HG03045 (cell line): ENCODE data around the gene SARS1.

ENCODE experiments used
- ATAC-seq: cut with Tn5 transposase; IDR thresholded peaks from one replicate; pipeline ENCODE4 v1.9.1; 2021; ENCODE audit warnings: mild to moderate bottlenecking, moderate library complexity; ENCODE audit not compliant: unreplicated experiment

The SARS1 gene

DNA sequence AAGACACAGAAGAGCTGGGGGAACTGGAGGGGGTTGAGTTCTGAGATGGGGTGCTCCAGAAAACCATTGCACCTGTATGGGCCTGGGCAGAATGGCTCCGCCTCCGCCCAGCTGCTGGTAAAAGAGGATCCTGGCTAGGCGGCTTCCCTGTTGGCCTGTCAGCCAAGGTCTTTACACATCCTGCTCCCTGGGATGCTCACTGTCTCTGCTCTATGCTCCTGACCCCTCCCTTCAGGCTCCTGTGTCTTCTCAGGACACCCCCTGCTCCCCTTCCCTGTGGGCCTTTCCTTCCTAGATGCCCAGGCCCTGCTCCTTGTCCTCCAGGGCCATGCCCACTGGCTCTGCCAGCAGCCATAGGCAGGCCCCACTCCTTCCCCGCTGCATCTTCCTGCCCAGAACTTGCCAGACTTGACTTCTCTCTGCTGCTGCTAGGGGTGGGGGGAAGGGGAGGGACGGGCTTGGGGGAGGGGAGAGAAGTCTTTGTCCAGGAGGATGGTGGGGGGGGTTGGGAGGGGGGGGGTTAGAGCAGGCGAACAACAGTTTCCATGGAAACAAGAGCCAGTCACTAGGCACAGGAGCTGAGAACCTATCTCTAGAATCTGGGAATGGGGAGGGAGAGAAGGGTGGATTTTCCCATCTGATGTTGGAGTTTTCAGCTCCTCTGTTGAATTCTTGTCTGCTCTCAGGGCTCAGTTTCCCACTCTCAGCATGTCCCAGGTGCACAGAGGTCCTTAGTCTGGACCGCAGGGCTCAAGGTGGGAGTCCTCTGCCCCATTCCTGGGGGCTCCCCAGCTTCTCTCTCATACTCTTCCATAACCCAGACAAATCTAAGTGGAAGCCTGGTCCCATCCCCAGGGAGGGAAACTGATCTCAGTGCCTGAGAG is 46.2 kb downstream of the SARS1 start:
- ATAC-seq = no peak

DNA sequence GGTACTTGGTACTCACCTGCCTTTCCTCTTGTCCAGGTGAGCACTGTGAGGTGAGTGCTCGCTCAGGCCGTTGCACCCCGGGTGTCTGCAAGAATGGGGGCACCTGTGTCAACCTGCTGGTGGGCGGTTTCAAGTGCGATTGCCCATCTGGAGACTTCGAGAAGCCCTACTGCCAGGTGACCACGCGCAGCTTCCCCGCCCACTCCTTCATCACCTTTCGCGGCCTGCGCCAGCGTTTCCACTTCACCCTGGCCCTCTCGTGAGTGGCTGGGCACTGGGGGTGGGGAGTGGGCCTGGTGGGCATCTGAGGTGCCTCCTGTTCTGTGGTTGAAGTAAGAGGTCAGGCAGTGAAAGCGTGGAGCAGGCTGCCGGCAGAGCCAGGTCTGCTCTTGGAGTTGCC is 47.3 kb downstream of the SARS1 start:
- ATAC-seq = no peak

DNA sequence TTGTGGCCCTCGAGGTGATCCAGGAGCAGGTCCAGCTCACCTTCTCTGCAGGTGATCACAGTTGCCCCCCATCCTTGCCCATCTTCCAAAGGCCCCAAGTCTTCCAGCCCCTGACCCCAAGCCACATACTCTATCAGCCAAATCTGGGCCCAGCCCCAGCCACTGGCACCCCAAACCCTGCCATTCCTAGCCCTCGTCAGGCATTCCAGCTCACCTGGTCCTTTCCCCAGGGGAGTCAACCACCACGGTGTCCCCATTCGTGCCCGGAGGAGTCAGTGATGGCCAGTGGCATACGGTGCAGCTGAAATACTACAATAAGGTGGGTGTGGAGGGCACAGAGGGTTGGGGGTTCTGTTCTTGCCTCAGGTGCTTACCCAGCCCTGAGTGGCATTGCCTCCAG is 47.9 kb downstream of the SARS1 start:
- no peak for ATAC-seq

DNA sequence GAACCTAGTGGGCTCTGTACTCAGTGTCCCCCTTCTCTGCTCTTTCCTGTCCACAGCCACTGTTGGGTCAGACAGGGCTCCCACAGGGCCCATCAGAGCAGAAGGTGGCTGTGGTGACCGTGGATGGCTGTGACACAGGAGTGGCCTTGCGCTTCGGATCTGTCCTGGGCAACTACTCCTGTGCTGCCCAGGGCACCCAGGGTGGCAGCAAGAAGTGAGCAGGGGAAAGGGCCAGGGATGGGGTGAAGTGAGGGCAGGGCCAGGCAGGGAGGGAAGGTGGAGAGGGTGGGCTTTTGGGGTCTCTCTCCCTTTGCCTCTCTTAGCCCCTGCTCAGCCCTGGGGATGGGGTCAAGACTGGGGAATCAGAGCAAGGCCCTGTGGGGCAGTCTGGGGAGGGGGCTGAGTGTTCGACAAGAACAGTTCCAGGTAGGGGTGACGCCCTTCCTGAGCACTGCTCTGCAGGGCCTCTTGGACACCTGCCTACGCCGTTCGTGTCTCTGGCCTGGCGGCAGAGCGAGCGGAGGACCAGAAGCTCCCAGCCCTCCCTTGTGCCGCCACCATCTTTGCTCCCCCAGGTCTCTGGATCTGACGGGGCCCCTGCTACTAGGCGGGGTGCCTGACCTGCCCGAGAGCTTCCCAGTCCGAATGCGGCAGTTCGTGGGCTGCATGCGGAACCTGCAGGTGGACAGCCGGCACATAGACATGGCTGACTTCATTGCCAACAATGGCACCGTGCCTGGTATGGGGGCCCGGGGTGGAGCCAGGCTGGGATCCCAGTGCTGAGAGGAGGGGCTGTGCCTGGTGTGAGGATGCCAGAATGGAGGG is 48.7 kb downstream of the SARS1 start:
- no peak for ATAC-seq

DNA sequence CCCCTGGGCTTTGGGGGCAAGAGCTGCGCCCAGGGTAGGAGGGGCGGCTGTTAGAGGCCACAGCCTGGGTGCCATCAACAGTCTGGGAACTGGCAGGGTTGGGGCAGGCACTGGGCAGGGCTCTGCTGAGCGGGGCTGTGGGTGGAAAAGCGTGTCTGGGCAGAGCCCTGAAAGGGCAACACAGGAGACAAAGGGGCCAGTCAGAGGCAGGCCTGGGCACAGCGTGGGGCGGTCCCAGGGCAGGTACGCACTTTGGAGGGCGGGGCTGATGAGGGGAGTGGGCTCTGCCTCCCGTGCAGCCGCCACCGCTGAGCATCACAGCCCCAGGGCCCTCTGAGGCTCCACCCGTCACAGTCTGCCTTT is 49.5 kb downstream of the SARS1 start:
- no peak for ATAC-seq

DNA sequence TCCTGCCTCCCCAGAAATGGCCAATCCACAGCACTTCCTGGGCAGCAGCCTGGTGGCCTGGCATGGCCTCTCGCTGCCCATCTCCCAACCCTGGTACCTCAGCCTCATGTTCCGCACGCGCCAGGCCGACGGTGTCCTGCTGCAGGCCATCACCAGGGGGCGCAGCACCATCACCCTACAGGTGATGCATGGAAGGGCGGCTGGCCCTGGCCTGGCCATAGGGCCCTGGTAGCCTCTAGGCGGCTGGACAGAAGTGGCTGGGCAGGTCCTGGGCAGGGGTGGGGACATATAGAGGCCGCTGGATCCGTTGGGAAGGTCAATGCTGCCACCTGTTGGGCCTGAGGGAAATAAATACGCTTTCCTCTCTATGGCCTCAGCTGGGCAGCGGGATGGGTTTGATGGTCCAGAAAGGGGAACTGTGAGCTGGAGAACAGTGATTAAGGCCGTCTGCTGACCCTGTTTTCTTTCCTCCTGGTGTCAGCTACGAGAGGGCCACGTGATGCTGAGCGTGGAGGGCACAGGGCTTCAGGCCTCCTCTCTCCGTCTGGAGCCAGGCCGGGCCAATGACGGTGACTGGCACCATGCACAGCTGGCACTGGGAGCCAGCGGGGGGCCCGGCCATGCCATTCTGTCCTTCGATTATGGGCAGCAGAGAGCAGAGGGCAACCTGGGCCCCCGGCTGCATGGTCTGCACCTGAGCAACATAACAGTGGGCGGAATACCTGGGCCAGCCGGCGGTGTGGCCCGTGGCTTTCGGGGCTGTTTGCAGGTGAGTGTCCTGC is 50.1 kb downstream of the SARS1 start:
- peak; percentile 63 for ATAC-seq

DNA sequence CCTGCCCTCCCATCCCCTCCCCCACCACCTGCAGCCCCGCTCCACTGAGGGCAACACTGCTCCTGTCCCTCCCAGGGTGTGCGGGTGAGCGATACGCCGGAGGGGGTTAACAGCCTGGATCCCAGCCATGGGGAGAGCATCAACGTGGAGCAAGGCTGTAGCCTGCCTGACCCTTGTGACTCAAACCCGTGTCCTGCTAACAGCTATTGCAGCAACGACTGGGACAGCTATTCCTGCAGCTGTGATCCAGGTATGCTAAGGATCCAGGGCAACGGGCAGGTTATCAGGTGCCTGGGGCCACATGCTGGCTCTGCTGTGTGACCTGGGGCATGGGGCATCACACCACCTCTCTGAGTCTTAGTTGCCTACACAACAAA is 50.6 kb downstream of the SARS1 start:
- ATAC-seq = no peak

DNA sequence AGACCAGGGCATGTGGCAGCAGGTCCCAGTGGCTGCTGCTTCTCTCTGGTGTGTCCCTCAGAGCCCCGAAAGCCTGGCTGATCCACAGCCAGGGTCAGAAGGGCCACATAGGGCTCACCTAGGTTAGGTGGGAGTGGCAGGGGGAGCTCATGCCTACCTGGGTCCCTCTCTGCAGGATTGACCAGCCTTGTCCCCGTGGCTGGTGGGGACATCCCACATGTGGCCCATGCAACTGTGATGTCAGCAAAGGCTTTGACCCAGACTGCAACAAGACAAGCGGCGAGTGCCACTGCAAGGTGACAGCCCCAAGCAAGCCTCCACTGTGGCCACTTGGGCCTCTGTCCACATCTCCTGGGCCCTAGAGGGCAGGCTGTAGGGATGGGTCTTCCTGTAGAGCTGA is 51.3 kb downstream of the SARS1 start:
- no peak for ATAC-seq

DNA sequence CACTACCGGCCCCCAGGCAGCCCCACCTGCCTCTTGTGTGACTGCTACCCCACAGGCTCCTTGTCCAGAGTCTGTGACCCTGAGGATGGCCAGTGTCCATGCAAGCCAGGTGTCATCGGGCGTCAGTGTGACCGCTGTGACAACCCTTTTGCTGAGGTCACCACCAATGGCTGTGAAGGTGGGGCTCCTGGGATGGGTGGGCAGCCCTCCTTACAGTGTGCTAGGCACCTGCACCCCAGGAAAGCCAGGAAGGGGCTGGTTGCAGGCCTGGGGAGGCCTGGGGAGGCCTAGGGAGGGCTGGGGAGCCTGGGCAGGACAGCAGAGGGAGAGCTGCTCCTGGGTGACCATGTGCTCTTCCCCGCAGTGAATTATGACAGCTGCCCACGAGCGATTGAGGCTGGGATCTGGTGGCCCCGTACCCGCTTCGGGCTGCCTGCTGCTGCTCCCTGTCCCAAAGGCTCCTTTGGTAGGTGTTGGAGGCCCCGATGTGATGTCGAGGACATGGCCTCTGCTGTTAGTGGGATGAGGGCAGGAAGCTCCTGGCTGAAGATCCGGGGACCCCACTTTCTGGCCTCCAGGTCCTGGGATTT is 52.1 kb downstream of the SARS1 start:
- ATAC-seq = no peak

DNA sequence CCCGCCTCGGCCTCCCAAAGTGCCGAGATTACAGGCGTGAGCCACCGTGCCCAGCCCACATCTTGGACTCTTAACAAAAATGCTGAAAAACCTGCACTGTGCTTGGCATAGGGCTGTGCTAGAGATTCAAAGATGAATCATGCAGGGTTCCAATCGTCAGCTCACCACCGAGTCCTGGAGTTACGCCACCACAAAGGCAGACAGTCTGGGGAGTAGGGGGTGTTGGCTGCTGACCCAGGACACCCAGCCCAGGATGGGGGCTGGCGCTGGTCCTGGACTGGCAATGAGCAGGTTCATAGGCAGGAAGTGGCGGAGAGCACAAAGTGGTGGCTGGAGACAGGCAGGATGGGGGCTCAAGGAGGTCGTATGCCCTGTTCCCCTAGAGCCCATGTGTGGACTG is 53.2 kb downstream of the SARS1 start:
- no peak for ATAC-seq

DNA sequence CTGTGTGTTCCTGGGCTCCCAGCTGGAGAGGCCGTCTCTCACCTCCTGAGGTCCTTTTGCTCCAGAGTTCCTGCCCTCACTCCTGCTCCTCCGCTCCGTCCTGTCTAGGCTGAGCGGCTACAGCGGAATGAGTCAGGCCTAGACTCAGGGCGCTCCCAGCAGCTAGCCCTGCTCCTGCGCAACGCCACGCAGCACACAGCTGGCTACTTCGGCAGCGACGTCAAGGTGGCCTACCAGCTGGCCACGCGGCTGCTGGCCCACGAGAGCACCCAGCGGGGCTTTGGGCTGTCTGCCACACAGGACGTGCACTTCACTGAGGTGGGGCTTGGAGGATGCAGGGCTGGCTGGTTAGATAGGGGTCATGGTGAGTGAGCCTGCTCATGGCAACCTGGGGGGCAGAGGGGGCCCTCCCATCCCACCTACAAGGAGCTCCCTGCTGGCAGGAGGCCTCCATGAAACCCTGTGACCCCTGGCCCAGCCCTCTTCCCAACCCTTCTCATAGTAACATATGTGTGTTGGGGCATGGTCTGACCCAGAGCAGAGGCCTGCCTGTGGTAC is 54.1 kb downstream of the SARS1 start:
- no peak for ATAC-seq

DNA sequence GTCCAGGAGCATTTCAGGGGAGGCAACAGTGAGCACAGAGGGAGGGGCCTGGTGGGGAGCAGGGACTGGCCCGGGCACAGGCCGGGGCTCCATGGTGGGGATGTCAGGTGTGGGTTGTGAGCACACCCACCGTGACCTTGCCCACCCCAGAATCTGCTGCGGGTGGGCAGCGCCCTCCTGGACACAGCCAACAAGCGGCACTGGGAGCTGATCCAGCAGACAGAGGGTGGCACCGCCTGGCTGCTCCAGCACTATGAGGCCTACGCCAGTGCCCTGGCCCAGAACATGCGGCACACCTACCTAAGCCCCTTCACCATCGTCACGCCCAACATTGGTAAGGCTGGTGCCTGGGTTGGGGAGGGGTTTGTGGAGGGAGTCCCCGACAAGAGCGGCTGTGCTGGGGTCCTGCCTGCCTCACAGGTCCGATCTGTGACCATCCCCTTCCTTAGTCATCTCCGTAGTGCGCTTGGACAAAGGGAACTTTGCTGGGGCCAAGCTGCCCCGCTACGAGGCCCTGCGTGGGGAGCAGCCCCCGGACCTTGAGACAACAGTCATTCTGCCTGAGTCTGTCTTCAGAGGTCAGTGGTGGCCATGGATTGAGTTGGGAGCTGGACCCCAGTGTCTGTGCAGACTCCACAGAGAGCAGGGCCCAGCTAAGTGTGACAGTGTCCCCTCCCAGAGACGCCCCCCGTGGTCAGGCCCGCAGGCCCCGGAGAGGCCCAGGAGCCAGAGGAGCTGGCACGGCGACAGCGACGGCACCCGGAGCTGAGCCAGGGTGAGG is 54.9 kb downstream of the SARS1 start:
- no peak for ATAC-seq

DNA sequence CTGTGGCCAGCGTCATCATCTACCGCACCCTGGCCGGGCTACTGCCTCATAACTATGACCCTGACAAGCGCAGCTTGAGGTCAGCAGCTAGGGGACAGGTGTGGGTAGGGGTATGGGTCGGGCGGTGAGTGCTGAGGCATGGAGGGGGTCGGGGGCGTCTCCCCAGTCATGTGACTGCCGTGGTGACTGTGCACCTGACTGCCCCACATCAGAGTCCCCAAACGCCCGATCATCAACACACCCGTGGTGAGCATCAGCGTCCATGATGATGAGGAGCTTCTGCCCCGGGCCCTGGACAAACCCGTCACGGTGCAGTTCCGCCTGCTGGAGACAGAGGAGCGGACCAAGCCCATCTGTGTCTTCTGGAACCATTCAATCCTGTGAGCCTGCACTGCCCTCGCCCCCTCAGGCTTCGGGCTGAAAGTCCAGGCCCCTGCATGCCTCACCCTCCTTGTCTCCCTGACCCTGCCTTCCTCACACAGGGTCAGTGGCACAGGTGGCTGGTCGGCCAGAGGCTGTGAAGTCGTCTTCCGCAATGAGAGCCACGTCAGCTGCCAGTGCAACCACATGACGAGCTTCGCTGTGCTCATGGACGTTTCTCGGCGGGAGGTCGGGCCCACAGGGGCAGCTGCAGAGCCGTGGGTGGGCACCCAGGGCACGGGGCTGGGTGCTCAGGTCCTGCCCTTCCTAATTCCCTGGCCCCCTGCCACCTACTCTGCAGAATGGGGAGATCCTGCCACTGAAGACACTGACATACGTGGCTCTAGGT is 55.7 kb downstream of the SARS1 start:
- no peak for ATAC-seq

DNA sequence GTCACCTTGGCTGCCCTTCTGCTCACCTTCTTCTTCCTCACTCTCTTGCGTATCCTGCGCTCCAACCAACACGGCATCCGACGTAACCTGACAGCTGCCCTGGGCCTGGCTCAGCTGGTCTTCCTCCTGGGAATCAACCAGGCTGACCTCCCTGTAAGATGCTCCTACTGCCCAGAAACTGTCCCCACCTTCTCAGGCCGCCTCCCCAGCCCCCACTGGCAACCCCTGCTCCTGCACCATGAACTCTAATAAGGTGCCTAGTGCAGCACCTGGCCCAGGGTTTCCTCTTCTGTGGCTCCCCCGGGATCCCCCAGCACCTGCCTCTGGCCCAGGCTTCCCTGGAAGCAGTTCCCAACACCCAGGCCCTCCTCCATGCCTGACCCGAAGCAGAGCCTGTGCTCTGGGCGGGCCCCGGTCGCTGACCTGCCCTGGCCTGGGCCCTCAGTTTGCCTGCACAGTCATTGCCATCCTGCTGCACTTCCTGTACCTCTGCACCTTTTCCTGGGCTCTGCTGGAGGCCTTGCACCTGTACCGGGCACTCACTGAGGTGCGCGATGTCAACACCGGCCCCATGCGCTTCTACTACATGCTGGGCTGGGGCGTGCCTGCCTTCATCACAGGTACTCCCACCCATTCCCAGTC is 56.4 kb downstream of the SARS1 start:
- no peak for ATAC-seq

DNA sequence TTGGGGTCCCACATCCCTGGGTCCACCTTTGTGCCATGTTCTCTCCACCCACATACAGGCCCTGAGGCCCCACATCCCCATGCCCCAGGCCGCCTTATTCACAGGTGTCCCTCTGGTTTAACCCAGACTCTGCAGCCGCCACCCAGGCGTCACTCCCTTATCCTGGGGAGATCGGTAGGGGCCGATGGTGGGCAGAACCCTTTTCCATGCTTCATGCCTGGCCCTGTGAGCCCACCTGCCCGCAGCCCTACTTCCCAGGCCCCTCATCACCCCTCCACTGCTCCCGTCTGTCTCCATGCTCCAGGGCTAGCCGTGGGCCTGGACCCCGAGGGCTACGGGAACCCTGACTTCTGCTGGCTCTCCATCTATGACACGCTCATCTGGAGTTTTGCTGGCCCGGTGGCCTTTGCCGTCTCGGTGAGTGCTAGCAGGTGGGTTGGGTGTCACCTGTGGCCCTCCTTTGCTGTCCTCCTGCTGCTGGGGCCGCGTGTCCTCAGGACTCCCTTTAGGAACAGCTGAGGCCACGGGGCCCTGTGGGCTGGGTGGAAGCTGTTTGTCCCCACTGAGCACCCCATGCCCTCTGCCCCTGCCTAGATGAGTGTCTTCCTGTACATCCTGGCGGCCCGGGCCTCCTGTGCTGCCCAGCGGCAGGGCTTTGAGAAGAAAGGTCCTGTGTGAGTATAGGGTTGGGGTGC is 57.1 kb downstream of the SARS1 start:
- ATAC-seq = no peak

DNA sequence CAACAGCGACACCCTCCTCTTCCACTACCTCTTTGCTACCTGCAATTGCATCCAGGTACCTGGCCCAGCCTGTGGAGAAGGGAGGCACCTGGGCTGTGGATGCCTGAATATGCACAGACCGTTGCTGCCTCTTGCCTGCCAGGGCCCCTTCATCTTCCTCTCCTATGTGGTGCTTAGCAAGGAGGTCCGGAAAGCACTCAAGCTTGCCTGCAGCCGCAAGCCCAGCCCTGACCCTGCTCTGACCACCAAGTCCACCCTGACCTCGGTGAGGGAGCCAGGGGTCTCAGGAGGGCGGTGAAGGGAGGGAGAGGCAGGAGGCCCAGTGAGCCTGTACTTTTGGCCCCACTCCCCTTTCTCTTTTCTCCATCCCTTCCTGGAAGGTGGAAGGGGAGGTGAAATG is 57.7 kb downstream of the SARS1 start:
- no peak for ATAC-seq

DNA sequence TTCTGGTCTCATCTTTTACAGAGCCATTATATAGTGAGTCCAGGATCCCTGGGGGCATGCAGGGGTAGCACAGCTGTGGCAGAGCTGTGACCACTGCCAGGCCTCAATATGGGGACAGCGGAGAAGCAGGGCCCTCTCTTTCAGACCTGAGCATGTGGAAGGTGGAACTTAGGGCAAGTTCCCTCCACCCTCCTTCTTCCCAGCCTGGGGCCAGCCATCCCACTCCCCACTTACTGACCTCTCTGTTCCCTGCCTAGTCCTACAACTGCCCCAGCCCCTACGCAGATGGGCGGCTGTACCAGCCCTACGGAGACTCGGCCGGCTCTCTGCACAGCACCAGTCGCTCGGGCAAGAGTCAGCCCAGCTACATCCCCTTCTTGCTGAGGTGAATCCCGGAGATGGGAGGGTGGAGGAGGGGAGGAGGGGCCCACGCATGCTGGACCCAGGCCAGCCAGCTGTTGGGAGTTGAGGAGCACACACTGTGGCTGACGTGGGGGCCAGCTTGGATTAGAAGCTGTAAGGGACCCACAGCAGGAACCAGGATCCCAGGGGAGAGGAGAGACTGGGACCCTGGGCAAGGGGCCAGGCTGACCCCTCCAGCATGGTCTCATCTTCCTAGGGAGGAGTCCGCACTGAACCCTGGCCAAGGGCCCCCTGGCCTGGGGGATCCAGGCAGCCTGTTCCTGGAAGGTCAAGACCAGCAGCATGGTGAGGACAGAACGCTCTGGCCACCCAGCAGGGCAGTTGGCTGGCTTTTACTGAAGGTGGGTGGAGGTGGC is 58.5 kb downstream of the SARS1 start:
- ATAC-seq = no peak
